Activated CD4-positive, alpha-beta T cell treated with anti-CD3 and anti-CD28 coated beads, Interleukin-2, amount 10 ng/mL, durations not matched to agents 24 days and 14 days (primary cell): ENCODE data around the gene ABHD8. TPM values are rescaled to one million over a fixed set of nuclear protein-coding genes. Genes with fewer than 3 reads are reported as not detected.

Experiments
- DNase-seq: peaks from one replicate; pipeline ENCODE4 v3.0.0; 2022
- H3K27ac Mint-ChIP-seq: one replicate; pipeline ENCODE4 v1.8.0; 2022; ENCODE audit warnings: mild to moderate bottlenecking, mixed read lengths
- H3K27me3 Mint-ChIP-seq: one replicate; pipeline ENCODE4 v1.8.0; 2022; ENCODE audit warnings: mixed read lengths
- H3K36me3 Mint-ChIP-seq: one replicate; pipeline ENCODE4 v1.8.0; 2022; ENCODE audit warnings: low read depth, mild to moderate bottlenecking, mixed read lengths
- H3K4me1 Mint-ChIP-seq: one replicate; pipeline ENCODE4 v1.8.0; 2021; ENCODE audit warnings: mixed read lengths
- H3K4me3 Mint-ChIP-seq: one replicate; pipeline ENCODE4 v1.8.0; 2022; ENCODE audit warnings: mild to moderate bottlenecking, moderate library complexity, mixed read lengths
- H3K9me3 Mint-ChIP-seq: one replicate; pipeline ENCODE4 v1.8.0; 2021; ENCODE audit warnings: mixed read lengths
- intact Hi-C: fragments of 100-400 bp; cut with micrococcal nuclease; formaldehyde crosslinking; loops from one replicate; pipeline ENCODE4 v1.15.1; 2023
- total RNA-seq: library from RNA; stranded (reverse); gene quantifications from 2 replicates; pipeline ENCODE4 v1.2.3, GENCODE V29; 2022

The ABHD8 gene
- total RNA-seq, 1 donor from 2014 or later: 5.6 TPM

GRCh38 chr19:17319473-17320238, 16.4 kb upstream of the ABHD8 start:
- intact Hi-C loops: no loop called here
- no peaks in the 10 kb centered on the region for H3K27me3 Mint-ChIP-seq

GRCh38 chr19:17318966-17319365, 15.7 kb upstream of the ABHD8 start:
- H3K27me3 Mint-ChIP-seq: no peaks in the 10 kb centered on the region
- DNase-seq: no peak
- H3K36me3 Mint-ChIP-seq: peaks cover 36% of the 10 kb centered on the region
- H3K4me1 Mint-ChIP-seq: no peaks in the 10 kb centered on the region
- no peak overlapping the region for H3K27ac Mint-ChIP-seq
- intact Hi-C loops: no loop called here
- no peak overlapping the region for H3K4me3 Mint-ChIP-seq
- no peaks in the 10 kb centered on the region for H3K9me3 Mint-ChIP-seq

More at GRCh38 chr19:17319473-17320238, 16.4 kb upstream of the ABHD8 start:
- no peak for DNase-seq
- no peaks in the 10 kb centered on the region for H3K9me3 Mint-ChIP-seq
- H3K4me3 Mint-ChIP-seq: no peak overlapping the region
- no peak overlapping the region for H3K27ac Mint-ChIP-seq
- H3K4me1 Mint-ChIP-seq: no peaks in the 10 kb centered on the region
- peaks cover 32% of the 10 kb centered on the region for H3K36me3 Mint-ChIP-seq

GRCh38 chr19:17314007-17314593, 10.9 kb upstream of the ABHD8 start:
- no peak overlapping the region for H3K27ac Mint-ChIP-seq
- DNase-seq: no peak
- no peaks in the 10 kb centered on the region for H3K27me3 Mint-ChIP-seq
- peaks cover 37% of the 10 kb centered on the region for H3K36me3 Mint-ChIP-seq
- no peak overlapping the region for H3K4me3 Mint-ChIP-seq
- peaks cover 17% of the 10 kb centered on the region for H3K4me1 Mint-ChIP-seq
- intact Hi-C loops: no loop called here
- H3K9me3 Mint-ChIP-seq: no peaks in the 10 kb centered on the region

- no peak for DNase-seq
- H3K27me3 Mint-ChIP-seq: no peaks in the 10 kb centered on the region
- H3K9me3 Mint-ChIP-seq: no peaks in the 10 kb centered on the region
- intact Hi-C loops: no loop called here
- peaks cover 24% of the 10 kb centered on the region for H3K4me1 Mint-ChIP-seq
- no peak overlapping the region for H3K27ac Mint-ChIP-seq
- no peak overlapping the region for H3K4me3 Mint-ChIP-seq
- H3K36me3 Mint-ChIP-seq: peaks cover 39% of the 10 kb centered on the region
Measured at GRCh38 chr19:17312189-17313113, 9.2 kb upstream of the ABHD8 start.

- H3K4me1 Mint-ChIP-seq: peaks cover 26% of the 10 kb centered on the region
- peak; percentile 56 for DNase-seq
- peak overlapping the region; percentile 66 for H3K4me3 Mint-ChIP-seq
- H3K9me3 Mint-ChIP-seq: no peaks in the 10 kb centered on the region
- H3K27ac Mint-ChIP-seq: no peak overlapping the region
- intact Hi-C loops: no loop called here
- H3K36me3 Mint-ChIP-seq: peaks cover 36% of the 10 kb centered on the region
- no peaks in the 10 kb centered on the region for H3K27me3 Mint-ChIP-seq
Measured at GRCh38 chr19:17311455-17312188, 8.4 kb upstream of the ABHD8 start.

GRCh38 chr19:17309965-17310461, 6.8 kb upstream of the ABHD8 start:
- Mint-ChIP-seq H3K9me3 (no peaks in the 10 kb centered on the region), H3K36me3 (peaks cover 29% of the 10 kb centered on the region), H3K4me1 (peaks cover 32% of the 10 kb centered on the region), H3K4me3 (peak overlapping the region; percentile 99), H3K27ac (peak overlapping the region; percentile 97), H3K27me3 (no peaks in the 10 kb centered on the region)
- intact Hi-C loops: loop anchor here (1.0 to 5.0 kb wide), 3 partner anchors 24 to 83 kb away; partner anchors contain the start of genes ANO8, BABAM1 and OCEL1
- no peak for DNase-seq

GRCh38 chr19:17309198-17309964, 6.2 kb upstream of the ABHD8 start, which contains the start of gene DDA1:
DDA1 (plus strand) TSS chr19:17309563; CDS start chr19:17309655, 92 bp downstream.
- Mint-ChIP-seq H3K4me1 (peaks cover 36% of the 10 kb centered on the region), H3K9me3 (no peaks in the 10 kb centered on the region), H3K27ac (peak within 1 kb of the TSS; percentile 97), H3K36me3 (peaks cover 29% of the 10 kb centered on the region), H3K27me3 (no peaks in the 10 kb centered on the region), H3K4me3 (peak within 1 kb of the TSS; percentile 99)
- intact Hi-C loops: loop anchor here (1.0 to 5.0 kb wide), 3 partner anchors 25 to 82 kb away; partner anchors contain the start of genes ANO8, BABAM1 and OCEL1
- peak; percentile 100 for DNase-seq

GRCh38 chr19:17307876-17308377, 4.7 kb upstream of the ABHD8 start:
- peak overlapping the region; percentile 29 for H3K27ac Mint-ChIP-seq
- DNase-seq: peak; percentile 57
- peaks cover 40% of the 10 kb centered on the region for H3K4me1 Mint-ChIP-seq
- H3K9me3 Mint-ChIP-seq: no peaks in the 10 kb centered on the region
- intact Hi-C loops: loop anchor here (5.0 kb wide), 1 partner anchor 81 kb away; the partner anchor contains the start of gene OCEL1
- H3K36me3 Mint-ChIP-seq: peaks cover 20% of the 10 kb centered on the region
- no peaks in the 10 kb centered on the region for H3K27me3 Mint-ChIP-seq
- H3K4me3 Mint-ChIP-seq: peak overlapping the region; percentile 91

GRCh38 chr19:17306285-17306714, 3.1 kb upstream of the ABHD8 start:
- Mint-ChIP-seq H3K9me3 (no peaks in the 10 kb centered on the region), H3K36me3 (peaks cover 15% of the 10 kb centered on the region), H3K27me3 (no peaks in the 10 kb centered on the region), H3K27ac (peak overlapping the region; percentile 93), H3K4me1 (peaks cover 44% of the 10 kb centered on the region), H3K4me3 (peak overlapping the region; percentile 91)
- intact Hi-C loops: loop anchor here (5.0 kb wide), 1 partner anchor 79 kb away; the partner anchor contains the start of gene OCEL1
- no peak for DNase-seq

- H3K4me1 Mint-ChIP-seq: peaks cover 42% of the 10 kb centered on the region
- DNase-seq: peak; percentile 98
- no peaks in the 10 kb centered on the region for H3K27me3 Mint-ChIP-seq
- no peaks in the 10 kb centered on the region for H3K9me3 Mint-ChIP-seq
- H3K4me3 Mint-ChIP-seq: peak within 1 kb of the TSS; percentile 91
- peak within 1 kb of the TSS; percentile 93 for H3K27ac Mint-ChIP-seq
- peaks cover 17% of the 10 kb centered on the region for H3K36me3 Mint-ChIP-seq
- intact Hi-C loops: loop anchor here (1.0 to 5.0 kb wide), 4 partner anchors 13 to 114 kb away; partner anchors contain the start of genes BABAM1 and OCEL1
Measured at GRCh38 chr19:17305517-17306284, 2.5 kb upstream of the ABHD8 start, which contains the start of gene MRPL34. MRPL34 (plus strand) TSS chr19:17305872; CDS start chr19:17305893, 21 bp downstream.

- peaks cover 37% of the 10 kb centered on the region for H3K4me1 Mint-ChIP-seq
- no peaks in the 10 kb centered on the region for H3K27me3 Mint-ChIP-seq
- intact Hi-C loops: loop anchor here (1.0 to 5.0 kb wide), 4 partner anchors 13 to 114 kb away; partner anchors contain the start of genes BABAM1 and OCEL1
- no peak for DNase-seq
- peak overlapping the region; percentile 93 for H3K27ac Mint-ChIP-seq
- H3K36me3 Mint-ChIP-seq: peaks cover 20% of the 10 kb centered on the region
- H3K9me3 Mint-ChIP-seq: no peaks in the 10 kb centered on the region
- H3K4me3 Mint-ChIP-seq: peak overlapping the region; percentile 91
Measured at GRCh38 chr19:17305216-17305516, 1.9 kb upstream of the ABHD8 start.
